ENCODE measurements around the gene PDLIM3. TPM values are rescaled to one million over a fixed set of nuclear protein-coding genes. Genes with fewer than 3 reads are reported as not detected.
A peak's percentile ranks its signal among the peaks of the same experiment; 100 is the strongest.
"Not testable (repeated sequence)": the region's sequence is repeated elsewhere in the genome, so short reads cannot be mapped to it uniquely, and the experiment has no call there.

The PDLIM3 gene
- polyA plus RNA-seq, 1 experiment, result 0.05 TPM

GRCh38 chr4:185514182-185514697, 21.1 kb downstream of the PDLIM3 start:
- CTCF ChIA-PET, result interaction anchor here (1.6 kb wide), 1 partner anchor 84 kb away, joined by 5 read pairs; no protein-coding TSS in a partner anchor
- TF ChIP-seq CTCF (IDR thresholded peaks at IDR 0.05; ENCODE audit: insufficient read depth, low read depth, low read length), result no peak
- Histone ChIP-seq H3K36me3 (ENCODE audit: control insufficient read depth, insufficient read depth, low read length) (no peaks in the 10 kb centered on the region), H3K4me3 (ENCODE audit: low read depth, low read length) (no peak overlapping the region), H3K27me3 (ENCODE audit: control insufficient read depth, insufficient read depth, low read length) (no peaks in the 10 kb centered on the region)
- POLR2A ChIA-PET, result no interaction called here
- no peak for DNase-seq (ENCODE audit: low read depth)

GRCh38 chr4:185513489-185514181, 21.7 kb downstream of the PDLIM3 start:
- Histone ChIP-seq H3K36me3 (ENCODE audit: control insufficient read depth, insufficient read depth, low read length) (no peaks in the 10 kb centered on the region), H3K27me3 (ENCODE audit: control insufficient read depth, insufficient read depth, low read length) (no peaks in the 10 kb centered on the region), H3K4me3 (ENCODE audit: low read depth, low read length) (no peak overlapping the region)
- ChIA-PET POLR2A (no interaction called here), CTCF (interaction anchor here (0.6 to 1.6 kb wide), 3 partner anchors 82 to 472 kb away, joined by 3 to 5 read pairs (median 4); no protein-coding TSS in a partner anchor)
- no peak for TF ChIP-seq CTCF (IDR thresholded peaks at IDR 0.05; ENCODE audit: insufficient read depth, low read depth, low read length)
- no peak for DNase-seq (ENCODE audit: low read depth)

- no peaks in the 10 kb centered on the region for H3K27me3 ChIP-seq (ENCODE audit: control insufficient read depth, insufficient read depth, low read length)
- ChIA-PET POLR2A (no interaction called here), CTCF (interaction anchor here (0.6 to 1.6 kb wide), 3 partner anchors 83 to 471 kb away, joined by 3 to 5 read pairs (median 4); no protein-coding TSS in a partner anchor)
- no peak overlapping the region for H3K4me3 ChIP-seq (ENCODE audit: low read depth, low read length)
- H3K36me3 ChIP-seq (ENCODE audit: control insufficient read depth, insufficient read depth, low read length), result no peaks in the 10 kb centered on the region
- DNase-seq (ENCODE audit: low read depth), result peak; percentile 9
- no peak for TF ChIP-seq CTCF (IDR thresholded peaks at IDR 0.05; ENCODE audit: insufficient read depth, low read depth, low read length)
These were observed 22.8 kb downstream of the PDLIM3 start for GRCh38 chr4:185512516-185512915.

- POLR2A ChIA-PET; H3K4me3 ChIP-seq (ENCODE audit: low read depth, low read length); H3K36me3 ChIP-seq (ENCODE audit: control insufficient read depth, insufficient read depth, low read length); H3K27me3 ChIP-seq (ENCODE audit: control insufficient read depth, insufficient read depth, low read length); DNase-seq (ENCODE audit: low read depth): not testable (repeated sequence)
- CTCF ChIA-PET, result interaction anchor here (0.6 kb wide), 1 partner anchor 10 kb away, joined by 5 read pairs; no protein-coding TSS in a partner anchor
These were observed 24.1 kb downstream of the PDLIM3 start for GRCh38 chr4:185511243-185511642.

GRCh38 chr4:185510806-185511205, 24.5 kb downstream of the PDLIM3 start:
- CTCF ChIA-PET, result interaction anchor here (0.6 kb wide), 1 partner anchor 9 kb away, joined by 5 read pairs; no protein-coding TSS in a partner anchor
- POLR2A ChIA-PET, result no interaction called here
- no peaks in the 10 kb centered on the region for H3K27me3 ChIP-seq (ENCODE audit: control insufficient read depth, insufficient read depth, low read length)
- no peaks in the 10 kb centered on the region for H3K36me3 ChIP-seq (ENCODE audit: control insufficient read depth, insufficient read depth, low read length)
- H3K4me3 ChIP-seq (ENCODE audit: low read depth, low read length), result no peak overlapping the region
- no peak for DNase-seq (ENCODE audit: low read depth)
- no peak for TF ChIP-seq CTCF (IDR thresholded peaks at IDR 0.05; ENCODE audit: insufficient read depth, low read depth, low read length)
